OCI-LY7 (cell line): Measurements from ENCODE around the gene CD28. TPM values are rescaled to one million over a fixed set of nuclear protein-coding genes. Genes with fewer than 3 reads are reported as not detected.

Experiments used
- BruUV-seq: library from RNA; stranded (reverse); fragments of 400-500 nt; replicated peaks from 2 replicates; lab custom pipeline; 2021; lab: Mats Ljungman, UMichigan
- CTCF ChIA-PET: fragments of 300-600 bp; sonication (Branson Sonifier 250); formaldehyde crosslinking; loops from one replicate; lab custom pipeline; 2022; ENCODE audit warnings: antibody characterized with exemption; ENCODE audit not compliant: unreplicated experiment; lab: Charles Lee
- POLR2A ChIA-PET: fragments of 300-600 bp; sonication (Branson Sonifier 250); formaldehyde crosslinking; loops from one replicate; lab custom pipeline; 2022; ENCODE audit warnings: antibody characterized with exemption; lab: Charles Lee
- DNase-seq: peaks from one replicate; pipeline ENCODE4 v3.0.0-alpha.2; 2015; ENCODE audit warnings: low spot score
- H2AFZ ChIP-seq: fragments of 200-600 bp; sonication (generic), shearing (Covaris generic); 2 replicates; pipeline ENCODE4 v1.6.1; 2014; ENCODE audit warnings: mild to moderate bottlenecking, antibody characterized with exemption, low read length, moderate library complexity
- H3K27ac ChIP-seq: fragments of 200-600 bp; sonication (generic); 2 replicates; pipeline ENCODE4 v1.5.1; 2014; ENCODE audit warnings: mixed run types, low read depth, mild to moderate bottlenecking, moderate library complexity, low read length, inconsistent platforms; ENCODE audit not compliant: poor library complexity, severe bottlenecking
- H3K36me3 ChIP-seq: fragments of 200-600 bp; sonication (generic); 2 replicates; pipeline ENCODE4 v1.6.1; 2014; ENCODE audit warnings: mild to moderate bottlenecking, antibody characterized with exemption, low read length, moderate library complexity, mixed read lengths; ENCODE audit not compliant: insufficient read depth
- H3K4me1 ChIP-seq: fragments of 200-600 bp; sonication (generic); 2 replicates; pipeline ENCODE4 v1.5.1; 2014; ENCODE audit warnings: mild to moderate bottlenecking, low read length; ENCODE audit not compliant: insufficient read depth, poor library complexity, severe bottlenecking
- H3K4me2 ChIP-seq: fragments of 200-600 bp; sonication (generic); 2 replicates; pipeline ENCODE4 v1.6.1; 2014; ENCODE audit warnings: mild to moderate bottlenecking, low read length
- H3K4me3 ChIP-seq: fragments of 200-600 bp; sonication (generic); 2 replicates; pipeline ENCODE4 v1.5.1; 2014; ENCODE audit warnings: mild to moderate bottlenecking, low read depth, low read length; ENCODE audit not compliant: poor library complexity, severe bottlenecking
- H3K79me2 ChIP-seq: fragments of 200-600 bp; sonication (generic); 2 replicates; pipeline ENCODE4 v1.6.1; 2016; ENCODE audit warnings: low read depth, mild to moderate bottlenecking, low read length, moderate library complexity, mixed read lengths; ENCODE audit not compliant: insufficient read depth
- H3K9me2 ChIP-seq: fragments of 200-600 bp; sonication (generic); 2 replicates; pipeline ENCODE4 v1.6.1; 2016; ENCODE audit warnings: mild to moderate bottlenecking, low read length, mixed read lengths; ENCODE audit not compliant: insufficient read depth
- H3K9me3 ChIP-seq: fragments of 200-600 bp; sonication (generic); 2 replicates; pipeline ENCODE4 v1.6.1; 2014; ENCODE audit warnings: mild to moderate bottlenecking, mixed run types, low read length, mixed read lengths
- H4K20me1 ChIP-seq: fragments of 200-600 bp; sonication (generic); 2 replicates; pipeline ENCODE4 v1.6.1; 2014; ENCODE audit warnings: mild to moderate bottlenecking, antibody characterized with exemption, low read length, moderate library complexity, mixed read lengths; ENCODE audit not compliant: insufficient read depth
- EZH2phosphoT487 ChIP-seq: fragments of 200-600 bp; sonication (generic); IDR thresholded peaks from 2 replicates; pipeline ENCODE4 v1.6.1; 2018; ENCODE audit warnings: low read depth, borderline replicate concordance, mild to moderate bottlenecking, mixed run types, antibody characterized with exemption, low read length, moderate library complexity, mixed read lengths
- intact Hi-C: fragments of 100-400 bp; cut with micrococcal nuclease; formaldehyde crosslinking; loops from one replicate; pipeline ENCODE4 v1.10.0; 2022; ENCODE audit not compliant: unreplicated experiment
- total RNA-seq, 2 experiments: library from RNA; depleted of rRNA in 1 of 2; stranded (reverse); fragments of >200 nt in 1 of 2; shearing (Covaris generic) in 1 of 2; gene quantifications; 2 replicates each; pipeline ENCODE4 v1.2.3, GENCODE V29; 2014 to 2022
- TF ChIP-seq, protein P1 (sequence below): fragments of 200-600 bp; sonication (generic); conservative IDR thresholded peaks from 2 replicates; pipeline ENCODE4 v1.5.1; 2014; ENCODE audit warnings: mild to moderate bottlenecking, antibody characterized with exemption, low read length, moderate library complexity, mixed read lengths

The CD28 gene
- total RNA-seq, 2 experiments from 2014 or later, result 0.92 to 44.6 TPM

DNA sequence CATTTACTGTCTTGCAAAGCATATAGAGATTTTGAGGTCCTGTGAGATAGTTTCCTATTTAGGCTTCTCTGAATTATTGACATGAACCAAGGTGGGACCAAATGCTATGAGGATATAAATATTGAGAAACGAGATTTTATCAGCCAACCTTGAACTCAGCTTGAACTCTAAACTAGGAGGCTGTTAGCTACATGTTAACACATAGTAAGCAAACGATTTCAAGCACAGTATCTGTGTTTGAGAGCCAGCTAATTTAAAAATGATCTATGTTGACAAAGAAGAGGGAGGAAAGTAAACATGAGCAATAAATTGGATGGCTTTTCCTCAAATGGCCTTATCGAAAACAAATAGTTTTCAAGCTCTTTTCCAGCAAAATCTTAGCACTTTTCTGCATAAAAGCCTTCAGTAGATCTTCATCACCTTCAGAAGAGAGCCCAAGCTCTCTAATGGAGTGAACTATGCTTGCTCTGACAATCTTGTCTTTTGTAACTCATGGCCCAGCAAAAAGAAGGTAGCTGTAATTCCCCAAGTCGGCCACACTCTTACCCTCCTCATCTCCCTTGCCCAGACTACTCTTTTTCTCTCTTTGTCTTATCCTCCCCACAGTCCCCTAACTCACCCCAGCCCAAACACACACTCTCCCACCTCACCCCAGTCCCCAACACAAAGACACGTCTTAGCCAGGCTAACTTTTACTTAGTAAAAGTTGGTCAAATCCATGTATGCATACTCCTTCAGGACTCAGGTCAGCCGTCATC lies 14.7 kb downstream of the CD28 start:
- no peaks in the 10 kb centered on the region for H3K9me2 ChIP-seq
- TF ChIP-seq, protein P1, sequence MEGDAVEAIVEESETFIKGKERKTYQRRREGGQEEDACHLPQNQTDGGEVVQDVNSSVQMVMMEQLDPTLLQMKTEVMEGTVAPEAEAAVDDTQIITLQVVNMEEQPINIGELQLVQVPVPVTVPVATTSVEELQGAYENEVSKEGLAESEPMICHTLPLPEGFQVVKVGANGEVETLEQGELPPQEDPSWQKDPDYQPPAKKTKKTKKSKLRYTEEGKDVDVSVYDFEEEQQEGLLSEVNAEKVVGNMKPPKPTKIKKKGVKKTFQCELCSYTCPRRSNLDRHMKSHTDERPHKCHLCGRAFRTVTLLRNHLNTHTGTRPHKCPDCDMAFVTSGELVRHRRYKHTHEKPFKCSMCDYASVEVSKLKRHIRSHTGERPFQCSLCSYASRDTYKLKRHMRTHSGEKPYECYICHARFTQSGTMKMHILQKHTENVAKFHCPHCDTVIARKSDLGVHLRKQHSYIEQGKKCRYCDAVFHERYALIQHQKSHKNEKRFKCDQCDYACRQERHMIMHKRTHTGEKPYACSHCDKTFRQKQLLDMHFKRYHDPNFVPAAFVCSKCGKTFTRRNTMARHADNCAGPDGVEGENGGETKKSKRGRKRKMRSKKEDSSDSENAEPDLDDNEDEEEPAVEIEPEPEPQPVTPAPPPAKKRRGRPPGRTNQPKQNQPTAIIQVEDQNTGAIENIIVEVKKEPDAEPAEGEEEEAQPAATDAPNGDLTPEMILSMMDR, result no peak
- no peak for TF ChIP-seq EZH2phosphoT487
- peaks cover 5% of the 10 kb centered on the region; the same call in 1 of the 2 replicates for H3K9me3 ChIP-seq
- no TSS peak for BruUV-seq
- H3K36me3 ChIP-seq, result peaks cover 52% of the 10 kb centered on the region
- H3K4me2 ChIP-seq, result no peak overlapping the region
- no peaks in the 10 kb centered on the region for H4K20me1 ChIP-seq
- peaks cover 41% of the 10 kb centered on the region for H3K79me2 ChIP-seq
- POLR2A ChIA-PET, result interaction anchor here (0.5 to 6.0 kb wide), 10 partner anchors 9 to 1578 kb away, joined by 3 to 62 read pairs (median 4); partner anchors contain the start of gene CD28
- H3K4me3 ChIP-seq, result no peak overlapping the region
- no peak overlapping the region for H2AFZ ChIP-seq
- DNase-seq, result no peak
- intact Hi-C loops, result no loop called here
- CTCF ChIA-PET, result interaction anchor here (0.9 kb wide), 1 partner anchor 14 kb away, joined by 3 read pairs; the partner anchor contains the start of gene CD28
- peaks cover 52% of the 10 kb centered on the region for H3K4me1 ChIP-seq
- no peak overlapping the region for H3K27ac ChIP-seq

DNA sequence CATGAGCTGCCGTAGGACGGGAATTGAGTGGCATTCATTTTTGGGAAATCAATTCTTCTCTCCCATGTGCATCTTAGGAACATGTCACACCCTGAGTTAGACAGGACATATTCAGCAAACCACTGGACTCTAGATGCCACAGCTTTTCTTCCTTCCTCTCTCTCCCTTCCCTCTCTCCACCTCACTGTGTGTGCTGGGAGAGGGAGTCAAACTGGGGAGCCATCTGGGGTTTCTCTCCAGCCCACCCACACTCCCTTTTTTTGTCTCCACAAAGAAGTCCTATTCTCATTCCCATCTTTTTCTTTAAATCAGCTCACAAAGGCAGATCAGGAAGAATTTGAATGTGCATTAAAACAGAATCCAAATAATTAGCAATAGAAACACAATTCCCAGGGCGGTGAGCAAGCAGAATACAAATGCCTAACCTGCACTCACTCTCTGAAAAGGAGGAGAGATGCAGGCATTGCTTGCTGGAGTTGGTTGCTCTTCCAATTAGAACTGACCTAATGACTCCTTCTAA lies 15.4 kb downstream of the CD28 start:
- H3K36me3 ChIP-seq, result peaks cover 52% of the 10 kb centered on the region
- ChIA-PET POLR2A (interaction anchor here (0.5 to 6.0 kb wide), 5 partner anchors 11 to 1579 kb away, joined by 3 to 62 read pairs (median 7); partner anchors contain the start of gene CD28), CTCF (interaction anchor here (0.9 kb wide), 1 partner anchor 15 kb away, joined by 3 read pairs; the partner anchor contains the start of gene CD28)
- no peak for DNase-seq
- H3K27ac ChIP-seq, result no peak overlapping the region
- no peak overlapping the region for H3K4me2 ChIP-seq
- H3K4me1 ChIP-seq, result peaks cover 53% of the 10 kb centered on the region
- H3K9me2 ChIP-seq, result no peaks in the 10 kb centered on the region
- TF ChIP-seq, protein P1, result 0 out of 2 replicates have a peak, but pooled peaks have one; percentile 1
- TF ChIP-seq EZH2phosphoT487, result no peak
- no peak overlapping the region for H2AFZ ChIP-seq
- no peak overlapping the region for H3K4me3 ChIP-seq
- no peaks in the 10 kb centered on the region for H4K20me1 ChIP-seq
- H3K79me2 ChIP-seq, result peaks cover 34% of the 10 kb centered on the region
- peaks cover 5% of the 10 kb centered on the region; the same call in 1 of the 2 replicates for H3K9me3 ChIP-seq
- BruUV-seq, result no TSS peak
- intact Hi-C loops, result no loop called here
